Measurements from ENCODE around the gene FGFR2. TPM values are rescaled to one million over a fixed set of nuclear protein-coding genes. Genes with fewer than 3 reads are reported as not detected.

Gene FGFR2
- total RNA-seq, 4 donors from 2014 or later = 0.11 to 0.31 (median 0.22) TPM; not detected in 1

- no peak for ATAC-seq
- Histone ChIP-seq H3K36me3 (no peaks in the 10 kb centered on the region), H3K27ac (no peak overlapping the region), H3K9me3 (no peaks in the 10 kb centered on the region), H3K4me1 (no peaks in the 10 kb centered on the region), H3K4me3 (no peak overlapping the region), H3K27me3 (peaks cover 0 to 18% (median 2%) of the 10 kb centered on the region in 3 donors)
- DNase-seq = no peak
- in situ Hi-C loops (cut with MboI; ENCODE audit: low sequenced_read_pairs in 4 of 4) (no loop called here), intact Hi-C loops (cut with DNase I; ENCODE audit: low total_unique reads) (no loop called here)
- TF ChIP-seq, protein P1, sequence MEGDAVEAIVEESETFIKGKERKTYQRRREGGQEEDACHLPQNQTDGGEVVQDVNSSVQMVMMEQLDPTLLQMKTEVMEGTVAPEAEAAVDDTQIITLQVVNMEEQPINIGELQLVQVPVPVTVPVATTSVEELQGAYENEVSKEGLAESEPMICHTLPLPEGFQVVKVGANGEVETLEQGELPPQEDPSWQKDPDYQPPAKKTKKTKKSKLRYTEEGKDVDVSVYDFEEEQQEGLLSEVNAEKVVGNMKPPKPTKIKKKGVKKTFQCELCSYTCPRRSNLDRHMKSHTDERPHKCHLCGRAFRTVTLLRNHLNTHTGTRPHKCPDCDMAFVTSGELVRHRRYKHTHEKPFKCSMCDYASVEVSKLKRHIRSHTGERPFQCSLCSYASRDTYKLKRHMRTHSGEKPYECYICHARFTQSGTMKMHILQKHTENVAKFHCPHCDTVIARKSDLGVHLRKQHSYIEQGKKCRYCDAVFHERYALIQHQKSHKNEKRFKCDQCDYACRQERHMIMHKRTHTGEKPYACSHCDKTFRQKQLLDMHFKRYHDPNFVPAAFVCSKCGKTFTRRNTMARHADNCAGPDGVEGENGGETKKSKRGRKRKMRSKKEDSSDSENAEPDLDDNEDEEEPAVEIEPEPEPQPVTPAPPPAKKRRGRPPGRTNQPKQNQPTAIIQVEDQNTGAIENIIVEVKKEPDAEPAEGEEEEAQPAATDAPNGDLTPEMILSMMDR (IDR thresholded peaks at IDR 0.05 in 4 of 5, conservative IDR thresholded peaks at IDR 0.05 in 1 of 5) = no peak
- TF ChIP-seq POLR2A (IDR thresholded peaks at IDR 0.05) = no peak
These were observed 20.7 kb downstream of the FGFR2 start for GRCh38 chr10:121577568-121577967.

DNA sequence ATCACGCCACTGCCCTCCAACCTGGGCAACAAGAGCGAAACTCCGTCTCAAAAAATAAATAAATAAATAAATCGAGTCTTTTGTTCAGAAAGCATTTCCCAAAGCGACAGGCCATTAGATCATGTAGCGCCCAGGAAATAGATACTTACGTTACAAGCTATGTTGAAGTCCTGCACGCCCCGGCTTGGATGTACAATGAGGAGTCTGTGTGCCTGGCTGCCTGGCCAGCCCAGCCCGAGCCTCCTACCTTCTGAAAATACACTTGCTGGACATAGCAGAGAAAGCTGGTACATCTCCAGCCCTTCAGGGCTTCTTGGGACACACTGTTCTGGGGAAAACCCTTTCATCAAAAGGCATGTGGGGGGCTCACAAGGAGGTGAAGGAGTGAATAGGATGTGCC lies 22.1 kb downstream of the FGFR2 start:
- H3K4me1 ChIP-seq = no peaks in the 10 kb centered on the region
- ATAC-seq = no peak
- intact Hi-C loops (cut with DNase I; ENCODE audit: low total_unique reads) = no loop called here
- H3K27ac ChIP-seq = no peak overlapping the region
- in situ Hi-C loops (cut with MboI; ENCODE audit: low sequenced_read_pairs in 4 of 4) = no loop called here
- no peak overlapping the region for H3K4me3 ChIP-seq
- TF ChIP-seq POLR2A (IDR thresholded peaks at IDR 0.05) = no peak
- TF ChIP-seq, protein P1 (IDR thresholded peaks at IDR 0.05 in 4 of 5, conservative IDR thresholded peaks at IDR 0.05 in 1 of 5) = no peak
- no peaks in the 10 kb centered on the region for H3K9me3 ChIP-seq
- H3K36me3 ChIP-seq = no peaks in the 10 kb centered on the region
- no peak for DNase-seq
- peaks cover 0 to 18% (median 2%) of the 10 kb centered on the region in 3 donors for H3K27me3 ChIP-seq

DNA sequence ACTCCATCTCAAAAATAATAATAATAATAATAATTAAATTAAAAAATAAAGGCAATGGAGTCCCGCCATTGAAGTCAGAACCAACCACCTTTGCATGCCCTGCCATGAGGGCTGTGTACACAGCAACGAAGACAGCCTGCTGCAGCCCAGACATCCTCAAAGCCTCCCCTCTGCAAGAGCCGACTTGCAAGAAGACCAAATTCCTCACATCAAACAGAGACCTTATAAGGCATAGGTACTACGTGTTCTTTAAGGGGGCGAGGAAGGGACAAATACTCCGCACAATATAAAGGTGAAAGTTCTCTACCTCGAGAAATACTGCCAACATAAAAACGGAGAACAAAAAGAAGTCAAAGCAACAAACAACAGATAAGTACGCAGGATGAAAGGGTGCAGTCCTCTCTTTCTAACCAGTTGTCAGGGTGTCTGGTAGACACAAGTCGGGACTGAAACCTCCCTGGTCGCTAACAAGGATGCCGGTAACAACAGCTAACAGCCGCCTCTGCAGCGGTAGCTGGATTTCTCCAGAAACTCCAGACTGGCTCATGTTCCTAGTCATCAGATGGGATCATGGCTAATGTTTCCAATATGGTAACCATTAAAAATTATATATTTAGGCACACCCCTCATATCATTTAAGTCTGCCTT lies 23.6 kb downstream of the FGFR2 start:
- Histone ChIP-seq H3K9me3 (no peaks in the 10 kb centered on the region), H3K4me3 (no peak overlapping the region), H3K4me1 (no peaks in the 10 kb centered on the region), H3K27ac (no peak overlapping the region), H3K36me3 (no peaks in the 10 kb centered on the region), H3K27me3 (peaks cover 0 to 18% (median 2%) of the 10 kb centered on the region in 3 donors)
- ATAC-seq = no peak
- DNase-seq = no peak
- intact Hi-C loops (cut with DNase I; ENCODE audit: low total_unique reads) (no loop called here), in situ Hi-C loops (cut with MboI; ENCODE audit: low sequenced_read_pairs in 4 of 4) (no loop called here)
- no peak for TF ChIP-seq POLR2A (IDR thresholded peaks at IDR 0.05)
- TF ChIP-seq, protein P1 (IDR thresholded peaks at IDR 0.05 in 4 of 5, conservative IDR thresholded peaks at IDR 0.05 in 1 of 5) = no peak

DNA sequence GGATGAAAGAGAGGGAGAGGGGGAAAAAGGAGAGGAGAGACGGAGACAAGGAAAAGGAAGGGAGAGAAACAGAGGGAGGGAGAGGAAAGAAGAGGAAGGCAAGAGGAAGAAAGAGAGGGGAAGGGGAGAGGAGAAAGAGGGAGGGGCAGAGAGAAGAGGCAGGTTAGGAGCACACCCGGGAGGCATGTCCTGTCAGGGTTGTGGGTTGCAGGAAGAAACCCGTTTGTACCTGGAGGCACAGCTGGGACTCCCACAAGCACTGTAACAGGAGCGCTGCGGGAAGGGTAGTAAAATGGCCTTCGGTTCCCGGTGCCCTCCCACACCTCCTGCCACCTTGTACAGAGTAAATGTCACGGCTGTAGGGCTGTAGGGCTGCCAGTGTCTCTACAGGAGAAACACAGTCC lies 24.7 kb downstream of the FGFR2 start:
- ATAC-seq (no peak), DNase-seq (no peak)
- Histone ChIP-seq H3K27me3 (peaks cover 0 to 18% (median 2%) of the 10 kb centered on the region in 3 donors), H3K27ac (no peak overlapping the region), H3K9me3 (no peaks in the 10 kb centered on the region), H3K36me3 (no peaks in the 10 kb centered on the region), H3K4me1 (no peaks in the 10 kb centered on the region), H3K4me3 (no peak overlapping the region)
- intact Hi-C loops (cut with DNase I; ENCODE audit: low total_unique reads) (no loop called here), in situ Hi-C loops (cut with MboI; ENCODE audit: low sequenced_read_pairs in 4 of 4) (no loop called here)
- no peak for TF ChIP-seq POLR2A (IDR thresholded peaks at IDR 0.05)
- TF ChIP-seq, protein P1 (IDR thresholded peaks at IDR 0.05 in 4 of 5, conservative IDR thresholded peaks at IDR 0.05 in 1 of 5) = no peak

Measured in gastrocnemius medialis (tissue), 4 donors.